Activated effector memory CD4-positive, alpha-beta T cell treated with Interleukin-2 at 50 U/mL for 16 hours (primary cell): ENCODE results near the gene RAD51B.

Experiments
- DNase-seq: peaks from one replicate; pipeline ENCODE4 v3.0.0-alpha.2; 2020

Gene RAD51B

GRCh38 chr14:68124979-68125731, 305.6 kb downstream of the RAD51B start:
- no peak for DNase-seq

- no peak for DNase-seq
Observed at GRCh38 chr14:68127166-68127565, 307.6 kb downstream of the RAD51B start.

GRCh38 chr14:68131907-68132306, 312.3 kb downstream of the RAD51B start:
- no peak for DNase-seq

- no peak for DNase-seq
Observed at GRCh38 chr14:68132563-68133121, 313.1 kb downstream of the RAD51B start.

- no peak for DNase-seq
Observed at GRCh38 chr14:68133856-68134255, 314.3 kb downstream of the RAD51B start.

- DNase-seq = no peak
Observed at GRCh38 chr14:68135028-68135427, 315.4 kb downstream of the RAD51B start.

- DNase-seq = no peak
Observed at GRCh38 chr14:68135566-68135965, 316.0 kb downstream of the RAD51B start.

- no peak for DNase-seq
Observed at GRCh38 chr14:68137704-68138619, 318.4 kb downstream of the RAD51B start.

- no peak for DNase-seq
Observed at GRCh38 chr14:68139431-68140075, 320.0 kb downstream of the RAD51B start.

GRCh38 chr14:68140076-68140741, 320.6 kb downstream of the RAD51B start:
- no peak for DNase-seq

GRCh38 chr14:68140806-68141205, 321.2 kb downstream of the RAD51B start:
- no peak for DNase-seq

- DNase-seq = no peak
Observed at GRCh38 chr14:68141281-68142088, 321.9 kb downstream of the RAD51B start.

- no peak for DNase-seq
Observed at GRCh38 chr14:68143341-68143841, 323.8 kb downstream of the RAD51B start.

GRCh38 chr14:68144051-68144681, 324.6 kb downstream of the RAD51B start:
- no peak for DNase-seq

- no peak for DNase-seq
Observed at GRCh38 chr14:68145036-68145435, 325.5 kb downstream of the RAD51B start.

GRCh38 chr14:68145539-68145938, 326.0 kb downstream of the RAD51B start:
- no peak for DNase-seq

GRCh38 chr14:68146818-68147217, 327.2 kb downstream of the RAD51B start:
- DNase-seq = no peak

GRCh38 chr14:68147303-68147702, 327.7 kb downstream of the RAD51B start:
- no peak for DNase-seq

- no peak for DNase-seq
Observed at GRCh38 chr14:68148276-68148675, 328.7 kb downstream of the RAD51B start.

- no peak for DNase-seq
Observed at GRCh38 chr14:68148763-68149162, 329.2 kb downstream of the RAD51B start.

GRCh38 chr14:68153275-68153674, 333.7 kb downstream of the RAD51B start:
- DNase-seq = no peak
